Mucosa of descending colon (tissue), 3 donors: ENCODE results near the gene PCSK5. TPM values are rescaled to one million over a fixed set of nuclear protein-coding genes. Genes with fewer than 3 reads are reported as not detected.

Experiments used
- ATAC-seq: fragments of 200-7000 bp; cut with Tn5 transposase; one replicate; pipeline ENCODE4 v1.9.1; 2020; ENCODE audit warnings: mild to moderate bottlenecking, moderate library complexity
- DNase-seq, 3 donors: peaks; one replicate each; pipeline ENCODE4 v3.0.0-alpha.2; 2020
- H3K36me3 ChIP-seq: fragments of 200-600 bp; one replicate; pipeline ENCODE4 v1.8.0; 2021; ENCODE audit warnings: low read depth, mild to moderate bottlenecking
- H3K4me1 ChIP-seq: fragments of 200-600 bp; one replicate; pipeline ENCODE4 v1.8.0; 2021; ENCODE audit warnings: low read depth, mild to moderate bottlenecking
- H3K4me3 ChIP-seq: fragments of 200-600 bp; one replicate; pipeline ENCODE4 v1.8.0; 2021; ENCODE audit warnings: mild to moderate bottlenecking
- H3K9me3 ChIP-seq: fragments of 200-600 bp; one replicate; pipeline ENCODE4 v1.8.0; 2021; ENCODE audit warnings: mild to moderate bottlenecking
- intact Hi-C, 2 donors: fragments of 100-400 bp; cut with DNase I in 1 of 2; cut with micrococcal nuclease in 1 of 2; formaldehyde crosslinking; loops; one replicate each; pipeline versions ENCODE4 v1.11.0 to v1.11.1; 2022; cut with DNase I, micrococcal nuclease
- total RNA-seq, 3 donors: library from RNA; stranded (reverse); fragmentation: NEBNext Ultra II Directional in 2 of 3; extraction: Animal tissue kit (Norgen Biotek cat#: 25700) in 2 of 3; gene quantifications; one replicate each; pipeline versions ENCODE4 v1.2.1 to v1.2.4, GENCODE V29; 2021 to 2023
- TF ChIP-seq, protein P1 (sequence below): fragments of 200-600 bp; IDR thresholded peaks from one replicate; pipeline ENCODE4 v1.8.0; 2022; ENCODE audit warnings: antibody characterized with exemption, mild to moderate bottlenecking
- donor health status: DM: no; HTN: no; CAD: no; lungs with moderate emphysema.
- donor health status: DM: no; HTN: no; CAD: no.
- donor health status: DM: no; HTN: yes; CAD: no.

The PCSK5 gene
- total RNA-seq, 3 donors from 2014 or later, result 44.3 to 82.0 (median 53.3) TPM

DNA sequence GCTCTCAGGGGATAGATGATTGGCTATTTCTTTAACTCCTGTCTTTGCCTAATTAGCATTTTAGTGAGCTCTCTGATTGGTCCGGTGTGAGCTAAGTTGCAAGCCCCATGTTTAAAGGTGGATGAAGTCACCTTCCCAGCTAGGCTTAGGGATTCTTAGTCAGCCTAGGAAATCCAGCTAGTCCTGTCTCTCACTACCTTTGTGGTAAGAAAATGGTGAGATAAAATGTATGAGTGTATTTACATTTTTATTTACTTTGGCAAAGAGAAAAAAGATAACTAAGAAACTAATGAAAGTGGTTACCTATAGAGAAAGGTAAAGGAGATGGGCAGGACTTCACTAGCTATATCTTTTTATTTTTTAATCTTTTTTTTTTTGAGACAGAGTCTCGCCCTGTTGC is 357.0 kb downstream of the PCSK5 start:
- H3K9me3 ChIP-seq, result no peaks in the 10 kb centered on the region
- ATAC-seq, result no peak
- intact Hi-C loops, result no loop called here
- H3K36me3 ChIP-seq, result no peaks in the 10 kb centered on the region
- TF ChIP-seq, protein P1, sequence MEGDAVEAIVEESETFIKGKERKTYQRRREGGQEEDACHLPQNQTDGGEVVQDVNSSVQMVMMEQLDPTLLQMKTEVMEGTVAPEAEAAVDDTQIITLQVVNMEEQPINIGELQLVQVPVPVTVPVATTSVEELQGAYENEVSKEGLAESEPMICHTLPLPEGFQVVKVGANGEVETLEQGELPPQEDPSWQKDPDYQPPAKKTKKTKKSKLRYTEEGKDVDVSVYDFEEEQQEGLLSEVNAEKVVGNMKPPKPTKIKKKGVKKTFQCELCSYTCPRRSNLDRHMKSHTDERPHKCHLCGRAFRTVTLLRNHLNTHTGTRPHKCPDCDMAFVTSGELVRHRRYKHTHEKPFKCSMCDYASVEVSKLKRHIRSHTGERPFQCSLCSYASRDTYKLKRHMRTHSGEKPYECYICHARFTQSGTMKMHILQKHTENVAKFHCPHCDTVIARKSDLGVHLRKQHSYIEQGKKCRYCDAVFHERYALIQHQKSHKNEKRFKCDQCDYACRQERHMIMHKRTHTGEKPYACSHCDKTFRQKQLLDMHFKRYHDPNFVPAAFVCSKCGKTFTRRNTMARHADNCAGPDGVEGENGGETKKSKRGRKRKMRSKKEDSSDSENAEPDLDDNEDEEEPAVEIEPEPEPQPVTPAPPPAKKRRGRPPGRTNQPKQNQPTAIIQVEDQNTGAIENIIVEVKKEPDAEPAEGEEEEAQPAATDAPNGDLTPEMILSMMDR, result no peak
- no peak overlapping the region for H3K4me3 ChIP-seq
- no peak for DNase-seq
- H3K4me1 ChIP-seq, result no peaks in the 10 kb centered on the region

DNA sequence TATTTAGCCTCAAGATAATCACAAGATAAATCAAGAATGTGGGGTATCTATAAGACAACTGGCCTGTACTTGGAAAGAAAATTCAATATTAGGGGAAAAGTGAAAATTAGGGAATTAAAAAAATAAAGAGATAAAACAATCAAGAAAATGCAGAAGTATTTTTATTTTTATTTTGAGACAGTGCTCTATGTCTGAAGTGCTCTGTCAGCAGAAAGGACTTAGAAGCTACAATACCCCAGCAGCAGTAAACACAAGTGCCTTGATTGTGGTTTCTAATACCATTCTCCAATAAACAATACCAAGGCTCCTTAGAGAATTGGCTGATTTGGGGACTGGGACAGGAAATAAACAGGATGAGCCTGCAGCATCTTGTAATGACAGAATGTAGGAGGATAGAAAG is 358.8 kb downstream of the PCSK5 start:
- no peaks in the 10 kb centered on the region for H3K9me3 ChIP-seq
- H3K4me3 ChIP-seq, result no peak overlapping the region
- no peaks in the 10 kb centered on the region for H3K4me1 ChIP-seq
- ATAC-seq, result no peak
- TF ChIP-seq, protein P1, result no peak
- intact Hi-C loops, result no loop called here
- H3K36me3 ChIP-seq, result no peaks in the 10 kb centered on the region
- no peak for DNase-seq

DNA sequence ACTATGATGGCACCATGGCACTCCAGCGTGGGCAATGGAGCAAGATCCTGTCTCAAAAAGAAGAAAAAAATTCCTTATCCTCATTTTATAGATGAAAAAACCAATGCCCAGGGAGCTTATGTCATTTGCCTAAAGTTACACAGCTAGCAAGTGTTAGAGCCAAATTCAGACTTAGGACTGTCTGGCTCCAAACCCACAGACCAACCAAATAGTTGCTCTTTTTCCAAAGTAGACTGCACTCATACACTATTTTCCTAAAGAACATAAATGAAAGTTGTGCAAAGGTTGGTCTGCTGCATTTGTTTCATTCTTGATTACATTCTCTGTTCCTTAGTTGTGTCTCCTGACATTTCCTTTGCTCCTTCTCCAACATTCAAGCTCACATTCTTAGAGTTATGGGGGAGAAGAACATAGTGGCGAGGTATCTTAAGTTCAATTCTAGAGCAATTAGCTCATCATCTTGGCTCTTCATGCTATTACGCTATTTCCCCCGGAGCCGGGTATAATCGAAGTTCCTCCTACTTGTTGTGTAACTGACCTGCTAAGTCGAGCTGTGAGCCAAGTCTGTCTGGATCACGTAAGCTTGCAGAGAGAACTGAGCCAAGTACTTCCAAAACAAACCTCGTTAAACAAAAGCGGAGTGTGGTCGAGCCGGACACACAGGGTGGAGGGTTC is 365.4 kb downstream of the PCSK5 start:
- TF ChIP-seq, protein P1, result no peak
- Histone ChIP-seq H3K4me3 (no peak overlapping the region), H3K4me1 (no peaks in the 10 kb centered on the region), H3K9me3 (no peaks in the 10 kb centered on the region), H3K36me3 (no peaks in the 10 kb centered on the region)
- DNase-seq (peak in 1 of 3 donors; percentile 41), ATAC-seq (peak; percentile 64)
- intact Hi-C loops, result no loop called here

DNA sequence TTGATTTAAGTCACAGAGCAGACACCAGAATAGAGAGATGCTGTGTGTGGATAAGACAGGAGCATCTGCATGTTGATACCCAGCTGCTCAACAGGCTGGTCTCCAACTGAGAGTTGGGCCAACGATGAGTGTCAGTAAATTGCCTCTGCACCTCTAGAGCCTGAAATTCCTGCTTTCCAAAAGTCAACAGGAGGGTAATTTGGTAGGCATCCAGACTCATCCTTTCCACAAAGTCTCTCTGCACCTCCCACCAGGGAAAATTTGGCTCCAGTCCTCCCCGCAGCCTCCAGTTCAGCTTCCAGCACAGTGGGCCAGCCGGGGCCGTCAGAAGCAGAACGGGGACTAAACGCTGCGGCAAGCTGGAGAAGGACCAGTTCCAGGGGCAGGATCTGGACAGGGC is 366.8 kb downstream of the PCSK5 start:
- intact Hi-C loops, result no loop called here
- no peak for ATAC-seq
- Histone ChIP-seq H3K9me3 (no peaks in the 10 kb centered on the region), H3K36me3 (no peaks in the 10 kb centered on the region), H3K4me1 (no peaks in the 10 kb centered on the region), H3K4me3 (no peak overlapping the region)
- no peak for DNase-seq
- TF ChIP-seq, protein P1, result no peak

DNA sequence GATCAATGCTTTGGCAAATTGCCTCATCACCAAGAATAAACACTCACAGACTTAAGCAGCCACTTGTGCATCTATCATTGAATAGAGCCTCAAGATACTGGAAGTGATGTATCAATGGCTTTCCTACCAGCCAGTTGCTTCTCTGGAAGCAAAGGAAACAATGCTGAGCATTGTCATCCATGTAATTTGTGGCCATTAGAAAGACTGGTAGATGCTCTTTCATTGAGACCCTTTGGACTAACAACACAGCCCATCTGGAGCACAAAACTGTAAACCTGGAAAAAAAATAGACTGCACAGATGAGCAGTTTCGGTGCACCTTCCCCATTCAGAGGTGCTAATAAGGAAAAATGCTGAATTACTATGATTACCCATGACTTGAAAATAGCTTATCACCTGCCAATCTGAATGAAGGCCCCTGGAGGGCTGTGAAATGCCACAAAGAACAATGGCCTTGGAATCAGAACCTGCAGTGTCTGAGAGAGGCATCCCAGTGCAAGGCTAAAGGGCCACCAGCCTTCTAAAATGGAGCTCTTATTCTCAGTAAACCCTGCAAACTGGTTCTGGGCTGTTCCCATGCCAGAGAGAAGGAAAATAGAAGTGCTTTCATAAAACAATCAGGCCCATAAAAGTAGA is 376.3 kb downstream of the PCSK5 start:
- peak in 1 of 3 donors; percentile 35 for DNase-seq

More for the DNA sequence above, 376.3 kb downstream of the PCSK5 start:
- ATAC-seq, result peak; percentile 73
- TF ChIP-seq, protein P1, result no peak
- Histone ChIP-seq H3K4me3 (no peak overlapping the region), H3K4me1 (peaks cover 4% of the 10 kb centered on the region), H3K36me3 (no peaks in the 10 kb centered on the region), H3K9me3 (no peaks in the 10 kb centered on the region)
- intact Hi-C loops, result no loop called here
